ENCODE measurements around the gene ZNF284.

ZNF284 gene

GRCh38 chr19:44050740-44051649 is 21.0 kb upstream of the ZNF284 start:
- peak; percentile 7 for DNase-seq (ENCODE audit: low read depth)
- TF ChIP-seq, protein P1, sequence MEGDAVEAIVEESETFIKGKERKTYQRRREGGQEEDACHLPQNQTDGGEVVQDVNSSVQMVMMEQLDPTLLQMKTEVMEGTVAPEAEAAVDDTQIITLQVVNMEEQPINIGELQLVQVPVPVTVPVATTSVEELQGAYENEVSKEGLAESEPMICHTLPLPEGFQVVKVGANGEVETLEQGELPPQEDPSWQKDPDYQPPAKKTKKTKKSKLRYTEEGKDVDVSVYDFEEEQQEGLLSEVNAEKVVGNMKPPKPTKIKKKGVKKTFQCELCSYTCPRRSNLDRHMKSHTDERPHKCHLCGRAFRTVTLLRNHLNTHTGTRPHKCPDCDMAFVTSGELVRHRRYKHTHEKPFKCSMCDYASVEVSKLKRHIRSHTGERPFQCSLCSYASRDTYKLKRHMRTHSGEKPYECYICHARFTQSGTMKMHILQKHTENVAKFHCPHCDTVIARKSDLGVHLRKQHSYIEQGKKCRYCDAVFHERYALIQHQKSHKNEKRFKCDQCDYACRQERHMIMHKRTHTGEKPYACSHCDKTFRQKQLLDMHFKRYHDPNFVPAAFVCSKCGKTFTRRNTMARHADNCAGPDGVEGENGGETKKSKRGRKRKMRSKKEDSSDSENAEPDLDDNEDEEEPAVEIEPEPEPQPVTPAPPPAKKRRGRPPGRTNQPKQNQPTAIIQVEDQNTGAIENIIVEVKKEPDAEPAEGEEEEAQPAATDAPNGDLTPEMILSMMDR (conservative IDR thresholded peaks at IDR 0.05; ENCODE audit: low read depth, low read length) = no peak
- H3K4me3 ChIP-seq (ENCODE audit: low read depth, low read length) = peak overlapping the region; percentile 74

GRCh38 chr19:44051650-44052402 is 20.1 kb upstream of the ZNF284 start, which contains the start of gene ZNF223:
Gene ZNF223 (plus strand): TSS chr19:44052036. CDS start chr19:44055177, 3,141 bp downstream.
- H3K4me3 ChIP-seq (ENCODE audit: low read depth, low read length) = peak within 1 kb of the TSS; percentile 74
- DNase-seq (ENCODE audit: low read depth) = peak; percentile 94
- TF ChIP-seq, protein P1 (conservative IDR thresholded peaks at IDR 0.05; ENCODE audit: low read depth, low read length) = no peak

DNA sequence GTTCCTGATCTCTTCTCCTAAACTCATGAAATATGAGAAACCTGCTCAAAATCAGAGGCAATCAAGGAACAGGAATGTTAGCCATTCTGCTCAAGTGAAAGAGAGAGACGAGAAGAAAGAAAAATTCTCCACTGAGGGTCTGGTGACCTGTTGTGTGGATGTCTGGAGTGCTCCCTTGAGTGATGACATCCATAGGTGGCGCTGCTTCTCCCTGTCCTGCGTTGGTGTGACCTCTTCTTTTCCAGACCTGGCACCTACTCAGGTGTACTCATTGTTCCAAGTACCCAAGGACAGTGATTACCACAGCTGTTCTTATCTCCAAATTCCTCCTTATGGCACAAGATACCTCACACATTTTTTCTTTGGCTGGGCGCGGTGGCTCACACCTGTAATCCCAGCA is 16.1 kb upstream of the ZNF284 start:
- DNase-seq (ENCODE audit: low read depth) = no peak
- TF ChIP-seq, protein P1 (conservative IDR thresholded peaks at IDR 0.05; ENCODE audit: low read depth, low read length) = no peak
- H3K4me3 ChIP-seq (ENCODE audit: low read depth, low read length) = no peak overlapping the region

DNA sequence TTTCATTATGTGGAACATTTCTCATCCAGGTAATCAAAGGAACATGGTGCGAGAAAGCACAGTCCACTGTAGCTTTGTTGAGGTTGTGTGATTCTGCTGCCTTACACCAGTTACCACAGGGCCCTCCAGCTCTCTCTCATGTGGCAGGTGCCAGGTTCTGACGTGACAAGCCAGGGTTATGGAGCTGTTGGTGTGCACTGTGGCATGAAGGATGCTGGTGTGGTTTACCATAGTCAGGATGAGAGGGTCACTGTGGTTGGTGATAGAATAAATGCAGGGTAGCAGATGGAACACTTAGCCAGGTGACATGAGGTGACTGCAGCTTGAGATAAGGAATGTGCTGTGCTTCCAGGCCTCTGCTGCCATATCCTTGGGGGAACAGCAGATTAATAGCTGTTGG is 12.7 kb upstream of the ZNF284 start:
- no peak overlapping the region for H3K4me3 ChIP-seq (ENCODE audit: low read depth, low read length)
- TF ChIP-seq, protein P1 (conservative IDR thresholded peaks at IDR 0.05; ENCODE audit: low read depth, low read length) = no peak
- no peak for DNase-seq (ENCODE audit: low read depth)

- TF ChIP-seq, protein P1 (conservative IDR thresholded peaks at IDR 0.05; ENCODE audit: low read depth, low read length) = no peak
- no peak for DNase-seq (ENCODE audit: low read depth)
- no peak overlapping the region for H3K4me3 ChIP-seq (ENCODE audit: low read depth, low read length)
These were observed 10.9 kb upstream of the ZNF284 start for GRCh38 chr19:44061038-44061437.

DNA sequence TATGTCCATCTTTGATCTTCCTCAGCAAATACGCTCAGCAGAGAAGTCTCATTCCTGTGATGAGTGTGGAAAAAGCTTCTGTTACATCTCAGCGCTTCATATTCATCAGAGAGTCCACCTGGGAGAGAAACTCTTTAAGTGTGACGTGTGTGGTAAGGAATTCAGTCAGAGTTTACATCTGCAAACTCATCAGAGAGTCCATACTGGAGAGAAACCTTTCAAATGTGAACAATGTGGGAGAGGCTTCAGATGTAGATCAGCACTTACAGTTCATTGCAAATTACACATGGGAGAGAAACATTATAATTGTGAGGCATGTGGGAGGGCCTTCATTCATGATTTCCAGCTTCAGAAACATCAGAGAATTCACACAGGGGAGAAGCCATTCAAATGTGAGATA is 5.7 kb upstream of the ZNF284 start:
- TF ChIP-seq, protein P1 (conservative IDR thresholded peaks at IDR 0.05; ENCODE audit: low read depth, low read length) = no peak
- DNase-seq (ENCODE audit: low read depth) = no peak
- H3K4me3 ChIP-seq (ENCODE audit: low read depth, low read length) = no peak overlapping the region

Measured in choroid plexus epithelial cell (primary cell).